SK-N-SH (cell line): ENCODE measurements around the gene PCARE. TPM values are rescaled to one million over a fixed set of nuclear protein-coding genes. Genes with fewer than 3 reads are reported as not detected.

Source experiments
- CTCF ChIA-PET: fragments of 300-600, 350-600 bp; formaldehyde crosslinking; extraction: SDS; loops from one replicate; lab custom pipeline; 2021; lab: Yijun Ruan, JAX
- POLR2A ChIA-PET: fragments of 350-600 bp; sonication (Branson Sonifier 250); formaldehyde crosslinking; extraction: SDS; loops from one replicate; lab custom pipeline; 2020; ENCODE audit warnings: antibody characterized with exemption, inconsistent platforms; lab: Yijun Ruan, JAX
- DNase-seq: peaks from one replicate; pipeline ENCODE4 v3.0.0; 2012
- H2AFZ ChIP-seq: fragments of 200-600 bp; sonication (generic); 2 replicates; pipeline ENCODE4 v1.8.1; 2016; ENCODE audit warnings: antibody characterized with exemption, mild to moderate bottlenecking, low read depth
- H3F3A ChIP-seq: fragments of 200-600 bp; sonication (generic); replicated peaks from 2 replicates; pipeline ENCODE3; 2016; ENCODE audit warnings: antibody characterized with exemption, mild to moderate bottlenecking; ENCODE audit not compliant: insufficient read depth
- H3K27ac ChIP-seq, 2 experiments: fragments of 200-500 bp in 1 of 2; fragments of 200-600 bp in 1 of 2; sonication (Bioruptor generic) in 1 of 2; sonication (generic), shearing (Covaris generic) in 1 of 2; 2 replicates each; pipeline versions ENCODE4 v1.5.1 to v1.6.1; 2014 to 2016; ENCODE audit warnings: low read depth in 2 of 2, inconsistent platforms in 1 of 2, low read length in 1 of 2, mild to moderate bottlenecking in 1 of 2, mixed read lengths in 1 of 2
- H3K27me3 ChIP-seq: fragments of 200-600 bp; sonication (generic), shearing (Covaris generic); 2 replicates; pipeline ENCODE4 v1.6.1; 2016; ENCODE audit warnings: mixed run types; ENCODE audit not compliant: insufficient read depth
- H3K36me3 ChIP-seq, 2 experiments: fragments of 200-500 bp in 1 of 2; fragments of 200-600 bp in 1 of 2; sonication (Bioruptor generic) in 1 of 2; sonication (generic) in 1 of 2; replicated peaks in 1 of 2; 2 replicates each; pipeline versions ENCODE3 to v1.5.1; 2014 to 2016; ENCODE audit warnings: low read length in 1 of 2, mild to moderate bottlenecking in 1 of 2; ENCODE audit not compliant: insufficient read depth in 2 of 2, control insufficient read depth in 1 of 2
- H3K4me1 ChIP-seq, 2 experiments: fragments of 200-500 bp in 1 of 2; fragments of 200-600 bp in 1 of 2; sonication (Bioruptor generic) in 1 of 2; sonication (generic), shearing (Covaris generic) in 1 of 2; 2 replicates each; pipeline versions ENCODE4 v1.5.1 to v1.6.1; 2014 to 2016; ENCODE audit warnings: low read depth in 1 of 2, low read length in 1 of 2, mixed run types in 1 of 2; ENCODE audit not compliant: insufficient read depth in 2 of 2, control insufficient read depth in 1 of 2
- H3K4me2 ChIP-seq: fragments of 200-600 bp; sonication (generic), shearing (Covaris generic); 2 replicates; pipeline ENCODE4 v1.6.1; 2017; ENCODE audit warnings: mixed run types
- H3K4me3 ChIP-seq, 2 experiments: fragments of 200-500 bp in 1 of 2; fragments of 200-600 bp in 1 of 2; sonication (Bioruptor generic) in 1 of 2; sonication (generic), shearing (Covaris generic) in 1 of 2; 2 replicates each; pipeline versions ENCODE4 v1.5.1 to v1.8.1; 2014 to 2016; ENCODE audit warnings: low read depth in 2 of 2, inconsistent platforms in 1 of 2, low read length in 1 of 2, mild to moderate bottlenecking in 1 of 2, mixed read lengths in 1 of 2, moderate library complexity in 1 of 2
- H3K79me2 ChIP-seq: fragments of 200-600 bp; sonication (generic); 2 replicates; pipeline ENCODE4 v1.8.1; 2017; ENCODE audit warnings: mild to moderate bottlenecking; ENCODE audit not compliant: insufficient read depth
- H3K9ac ChIP-seq: fragments of 200-600 bp; sonication (generic); 2 replicates; pipeline ENCODE4 v1.6.1; 2017; ENCODE audit warnings: mixed run types
- H3K9me2 ChIP-seq: fragments of 200-600 bp; sonication (generic); 2 replicates; pipeline ENCODE4 v1.6.1; 2017; ENCODE audit warnings: mixed run types
- H3K9me3 ChIP-seq: fragments of 200-600 bp; sonication (generic); 2 replicates; pipeline ENCODE4 v1.6.1; 2017; ENCODE audit warnings: mixed run types, mild to moderate bottlenecking, moderate library complexity
- H4K20me1 ChIP-seq: fragments of 200-600 bp; sonication (generic); 2 replicates; pipeline ENCODE4 v1.6.1; 2017; ENCODE audit warnings: mild to moderate bottlenecking, mixed run types; ENCODE audit not compliant: insufficient read depth
- CHD2 ChIP-seq: fragments of 150-350 bp; IDR thresholded peaks from 2 replicates; pipeline ENCODE4 v1.6.1; 2018; ENCODE audit warnings: low read length; ENCODE audit not compliant: partially characterized antibody
- FOSL2 ChIP-seq: IDR thresholded peaks from 2 replicates; pipeline ENCODE4 v1.4.0; 2012; ENCODE audit warnings: low read depth, mild to moderate bottlenecking, moderate library complexity, borderline replicate concordance
- FOXM1 ChIP-seq: IDR thresholded peaks from 2 replicates; pipeline ENCODE4 v1.4.0; 2012; ENCODE audit warnings: low read depth, mild to moderate bottlenecking
- GABPA ChIP-seq: IDR thresholded peaks from 2 replicates; pipeline ENCODE4 v1.4.0; 2012; ENCODE audit warnings: low read depth, mild to moderate bottlenecking
- IRF3 ChIP-seq: fragments of 150-350 bp; IDR thresholded peaks from 2 replicates; pipeline ENCODE4 v1.6.1; 2016; ENCODE audit warnings: mild to moderate bottlenecking, low read depth, low read length
- MXI1 ChIP-seq: IDR thresholded peaks from 2 replicates; pipeline ENCODE4 v1.6.1; 2012; ENCODE audit warnings: mild to moderate bottlenecking, low read depth, low read length, improper control_type of control experiment
- NFIC ChIP-seq: IDR thresholded peaks from 2 replicates; pipeline ENCODE4 v1.4.0; 2012; ENCODE audit warnings: borderline replicate concordance
- NRF1 ChIP-seq: IDR thresholded peaks from 2 replicates; pipeline ENCODE4 v1.6.1; 2012; ENCODE audit warnings: low read depth, mild to moderate bottlenecking, low read length
- POLR2AphosphoS5 ChIP-seq: IDR thresholded peaks from 2 replicates; pipeline ENCODE4 v1.6.1; 2012; ENCODE audit warnings: low read depth, low read length
- SIN3A ChIP-seq: IDR thresholded peaks from 2 replicates; pipeline ENCODE4 v1.6.1; 2012; ENCODE audit warnings: low read depth, mild to moderate bottlenecking, low read length, moderate library complexity, borderline replicate concordance
- TAF1 ChIP-seq: IDR thresholded peaks from 2 replicates; pipeline ENCODE4 v1.6.1; 2012; ENCODE audit warnings: low read depth, mild to moderate bottlenecking, low read length, moderate library complexity, borderline replicate concordance
- USF2 ChIP-seq: fragments of 150-350 bp; IDR thresholded peaks from 2 replicates; pipeline ENCODE4 v1.6.1; 2017; ENCODE audit warnings: antibody characterized with exemption, low read length, low read depth, borderline replicate concordance
- YY1 ChIP-seq: IDR thresholded peaks from 2 replicates; pipeline ENCODE4 v1.4.0; 2012; ENCODE audit warnings: low read depth, mild to moderate bottlenecking
- WGBS: methylation state at CpG from one replicate; pipeline ENCODE4 v1.1.6; 2017; ENCODE audit warnings: low lambda C conversion rate; 5-methylcytosine and 5-hydroxymethylcytosine counted together
- polyA plus RNA-seq, 3 experiments: library from polyadenylated mRNA; depleted of rRNA; stranded (reverse); fragments of >200 nt; gene quantifications; 2 replicates each; pipeline ENCODE4 v1.2.3, GENCODE V29; 2012

PCARE gene
- polyA plus RNA-seq, 1 of the 3 experiments (the other 2 are of a cell fraction), result not detected

GRCh38 chr2:29100564-29100963 lies 26.2 kb upstream of the PCARE start:
- H3K4me3 ChIP-seq, result no peak overlapping the region
- POLR2A ChIA-PET, result no interaction called here
- no peaks in the 10 kb centered on the region for H3K27me3 ChIP-seq
- H3K9me2 ChIP-seq, result no peaks in the 10 kb centered on the region
- peaks cover 0 to 9% of the 10 kb centered on the region in 2 experiments; a peak in 2 of 4 replicates for H3K4me1 ChIP-seq
- no peaks in the 10 kb centered on the region for H4K20me1 ChIP-seq
- no peak overlapping the region for H3K4me2 ChIP-seq
- no peaks in the 10 kb centered on the region for H3K36me3 ChIP-seq
- no peak overlapping the region for H3K27ac ChIP-seq
- no peak for DNase-seq
- H3K9me3 ChIP-seq, result no peaks in the 10 kb centered on the region
- no peak overlapping the region for H2AFZ ChIP-seq
- H3F3A ChIP-seq, result no peaks in the 10 kb centered on the region
- 80% methylated on average over 1 of the region's 1 CpG for WGBS
- CTCF ChIA-PET, result interaction anchor here (2.0 kb wide), 1 partner anchor 11 kb away, joined by 4 read pairs; no protein-coding TSS in a partner anchor
- no peaks in the 10 kb centered on the region for H3K79me2 ChIP-seq
- no peak overlapping the region for H3K9ac ChIP-seq
- TF ChIP-seq CHD2, result no peak
- TF ChIP-seq MXI1, result no peak
- TF ChIP-seq IRF3, result no peak

- no peak for TF ChIP-seq YY1
- no peak for TF ChIP-seq POLR2AphosphoS5
- TF ChIP-seq NRF1, result no peak
- TF ChIP-seq GABPA, result no peak
- TF ChIP-seq FOSL2, result no peak
- no peak for TF ChIP-seq IRF3
- TF ChIP-seq NFIC, result no peak
- TF ChIP-seq TAF1, result no peak
- TF ChIP-seq USF2, result no peak
- no peak for TF ChIP-seq CHD2
- no peak for TF ChIP-seq SIN3A
- TF ChIP-seq FOXM1, result no peak
- Histone ChIP-seq H4K20me1 (no peaks in the 10 kb centered on the region), H2AFZ (no peak overlapping the region), H3K4me3 (no peak overlapping the region), H3K27me3 (no peaks in the 10 kb centered on the region), H3K79me2 (no peaks in the 10 kb centered on the region), H3K9ac (no peak overlapping the region), H3K9me3 (no peaks in the 10 kb centered on the region), H3K27ac (no peak overlapping the region), H3K4me2 (no peak overlapping the region), H3K4me1 (no peaks in the 10 kb centered on the region; a peak in 2 of 4 replicates), H3F3A (no peaks in the 10 kb centered on the region), H3K9me2 (no peaks in the 10 kb centered on the region), H3K36me3 (no peaks in the 10 kb centered on the region)
- WGBS, result 72% methylated on average over 6 of the region's 6 CpGs
- ChIA-PET CTCF (interaction anchor here (1.1 kb wide), 1 partner anchor 9 kb away, joined by 3 read pairs; no protein-coding TSS in a partner anchor), POLR2A (no interaction called here)
- DNase-seq, result no peak
Observed at GRCh38 chr2:29097569-29097968, 23.2 kb upstream of the PCARE start.
